ENCODE measurements around the gene IVD. TPM values are rescaled to one million over a fixed set of nuclear protein-coding genes. Genes with fewer than 3 reads are reported as not detected.

IVD gene
- total and polyA plus RNA-seq, 2 of the 8 experiments (the other 6 are each of a cell fraction or from before 2014, with no cell fraction given): 55.2 to 78.8 TPM

GRCh38 chr15:40386480-40386879, 19.1 kb upstream of the IVD start:
- peaks cover 0 to 2% of the 10 kb centered on the region in 2 experiments for H4K20me1 ChIP-seq (replicated peaks in 1 of 2; ENCODE audit: control insufficient read depth in 1 of 2, insufficient read depth in 2 of 2, low read length in 2 of 2)
- H2AFZ ChIP-seq (ENCODE audit: low read length): no peak overlapping the region
- ChIA-PET POLR2A (ENCODE audit: partially characterized antibody) (interaction anchor here (0.9 to 3.7 kb wide), 9 partner anchors 12 to 84 kb away, joined by 3 to 20 read pairs (median 3); partner anchors contain the start of genes CHST14 and IVD), CTCF (ENCODE audit: partially characterized antibody) (interaction anchor here (0.8 to 3.1 kb wide), 4 partner anchors 18 to 112 kb away, joined by 3 to 17 read pairs (median 6); no protein-coding TSS in a partner anchor)
- DNase-seq (ENCODE audit: low read depth in 1 of 2, low spot score in 2 of 2): no peak
- no peak overlapping the region for H3K4me3 ChIP-seq (ENCODE audit: extremely low read depth in 1 of 4, insufficient read depth in 2 of 4, low read depth in 3 of 4, low read length in 4 of 4)
- no peak overlapping the region for H3K23ac ChIP-seq (ENCODE audit: insufficient read length)
- H4K5ac ChIP-seq (ENCODE audit: insufficient read length, low read depth, low read length): no peak overlapping the region
- H2BK20ac ChIP-seq (ENCODE audit: low read length): no peak overlapping the region
- H3K18ac ChIP-seq (ENCODE audit: extremely low read depth, low read length): no peak overlapping the region
- H3K56ac ChIP-seq (replicated peaks; ENCODE audit: insufficient read length, low read depth, low read length): no peak overlapping the region
- no peaks in the 10 kb centered on the region for H3K27me3 ChIP-seq (replicated peaks in 1 of 4; ENCODE audit: control insufficient read depth in 3 of 4, extremely low read depth in 1 of 4, insufficient read depth in 3 of 4, low read length in 3 of 4)
- H3K9me3 ChIP-seq (ENCODE audit: insufficient read depth in 2 of 2, low read depth in 1 of 2, low read length in 1 of 2): peaks cover 0 to 4% of the 10 kb centered on the region in 2 experiments; a peak in 1 of 4 replicates
- no peak overlapping the region for H3K9ac ChIP-seq (replicated peaks in 1 of 4; ENCODE audit: extremely low read depth in 1 of 4, low read depth in 3 of 4, low read length in 3 of 4)
- WGBS, 2 experiments (ENCODE audit: extremely low coverage in 1 of 2, insufficient coverage in 1 of 2, insufficient read length in 1 of 2, insufficient replicate concordance in 2 of 2, low coverage in 1 of 2, low lambda C conversion rate in 2 of 2, missing lambda C conversion rate in 1 of 2): 89% methylated on average over 3 of the region's 3 CpGs; no CpG with 5 or more reads in 1 of the 2 experiments
- peaks cover 30 to 62% (median 41%) of the 10 kb centered on the region in 4 experiments for H3K36me3 ChIP-seq (ENCODE audit: control insufficient read depth in 2 of 4, insufficient read depth in 4 of 4, low read length in 3 of 4)
- H4K91ac ChIP-seq (replicated peaks; ENCODE audit: insufficient read length, low read length): no peak overlapping the region
- H3K4me2 ChIP-seq (ENCODE audit: insufficient read depth in 1 of 2, low read depth in 2 of 2, low read length in 2 of 2): no peak overlapping the region
- no peak overlapping the region for H2BK12ac ChIP-seq (ENCODE audit: low read depth, low read length)
- H3K4ac ChIP-seq (replicated peaks; ENCODE audit: insufficient read length, low read depth, low read length): no peak overlapping the region
- no peak overlapping the region for H3K27ac ChIP-seq (ENCODE audit: low read depth, low read length)
- H4K8ac ChIP-seq (ENCODE audit: extremely low read depth, insufficient read depth, low read length): no peak overlapping the region
- H3K4me1 ChIP-seq (replicated peaks in 1 of 4; ENCODE audit: control insufficient read depth in 3 of 4, insufficient read depth in 4 of 4, low read length in 3 of 4): peaks cover 2 to 8% (median 4%) of the 10 kb centered on the region in 4 experiments; a peak in 4 of 7 replicates
- H2BK15ac ChIP-seq (ENCODE audit: low read length): no peak overlapping the region
- H3K79me1 ChIP-seq (ENCODE audit: low read depth, low read length): peaks cover 10% of the 10 kb centered on the region
- H3K14ac ChIP-seq (ENCODE audit: insufficient read length): no peak overlapping the region
- H3K79me2 ChIP-seq (ENCODE audit: control insufficient read depth in 1 of 2, insufficient read depth in 2 of 2, low read length in 2 of 2): peaks cover 0 to 24% of the 10 kb centered on the region in 2 experiments; a peak in 3 of 4 replicates
- H2AK5ac ChIP-seq (ENCODE audit: low read depth, low read length): no peak overlapping the region
- no peak for TF ChIP-seq RNF2 (IDR thresholded peaks at IDR 0.05; ENCODE audit: borderline replicate concordance, low read depth, low read length, missing control alignments, poor library complexity, severe bottlenecking)
- no peak for FAIRE-seq
- peaks cover 6% of the 10 kb centered on the region; the same call in 1 of the 2 replicates for H3K23me2 ChIP-seq (ENCODE audit: low read depth, low read length)
- H2BK5ac ChIP-seq (ENCODE audit: low read depth, low read length): no peak overlapping the region
- no peak overlapping the region for H2BK120ac ChIP-seq (replicated peaks; ENCODE audit: low read depth, low read length)
